ENCODE results near the gene LIFR.

LIFR gene

DNA sequence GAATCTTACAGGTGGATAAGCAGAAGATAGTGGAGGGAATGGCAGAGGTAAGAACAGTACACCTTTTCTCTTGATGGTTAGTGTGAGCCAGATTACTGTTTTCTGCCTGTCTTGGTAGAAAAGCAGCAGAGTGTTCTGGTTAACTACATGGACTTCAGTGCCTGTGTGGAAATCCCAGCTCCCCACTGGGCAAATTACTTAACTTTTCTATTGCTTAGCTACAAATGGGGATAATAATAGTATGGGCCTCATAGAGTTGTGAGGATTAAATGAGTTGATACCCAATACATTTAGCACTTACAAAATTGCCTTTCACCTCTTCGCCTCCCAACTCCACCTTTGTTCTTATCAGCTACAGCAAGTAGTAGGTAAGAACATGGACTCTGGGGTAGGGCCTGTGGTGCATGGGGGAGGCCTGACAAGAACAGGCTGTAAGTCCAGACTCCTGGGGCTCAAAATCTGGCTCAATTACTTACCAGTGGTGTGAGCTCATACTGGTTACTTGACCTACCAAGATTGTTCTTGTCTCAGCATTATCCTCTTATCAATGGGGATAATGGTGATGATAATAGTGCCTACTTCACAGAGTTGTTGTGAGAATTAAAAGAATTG is 125.1 kb downstream of the LIFR start:
- no peak for TF ChIP-seq TRIM28 (IDR thresholded peaks at IDR 0.05; ENCODE audit: borderline replicate concordance, low read length)
- TF ChIP-seq RBAK (tag by site-specific recombination; IDR thresholded peaks at IDR 0.05), result no peak
- TF ChIP-seq KLF16 (tag by site-specific recombination; IDR thresholded peaks at IDR 0.05), result no peak
- no peak for TF ChIP-seq ZNF639 (tag by site-specific recombination; IDR thresholded peaks at IDR 0.05)
- TF ChIP-seq ZNF654 (tag by site-specific recombination; IDR thresholded peaks at IDR 0.05; ENCODE audit: low read depth), result no peak
- no peak for TF ChIP-seq GLIS1 (tag by site-specific recombination; IDR thresholded peaks at IDR 0.05)
- CTCF ChIA-PET, result interaction anchor here (0.5 to 3.5 kb wide), 7 partner anchors 10 to 366 kb away, joined by 3 to 28 read pairs (median 3); no protein-coding TSS in a partner anchor
- Histone ChIP-seq H3K36me3 (ENCODE audit: control insufficient read depth in 2 of 2, insufficient read depth in 1 of 2, low read length in 2 of 2) (no peaks in the 10 kb centered on the region), H3K27ac (ENCODE audit: extremely low read depth, low read depth, low read length) (no peak overlapping the region), H3K9me3 (ENCODE audit: control insufficient read depth, insufficient read depth, low read depth, low read length) (no peaks in the 10 kb centered on the region), H3K4me3 (ENCODE audit: low read depth, low read length) (no peak overlapping the region), H3K4me1 (ENCODE audit: control insufficient read depth, insufficient read depth, low read length) (peaks cover 15% of the 10 kb centered on the region; the same call in 1 of the 2 replicates)
- POLR2A ChIA-PET, result no interaction called here

- POLR2A ChIA-PET, result interaction anchor here (1.5 kb wide), 1 partner anchor 14 kb away, joined by 3 read pairs; no protein-coding TSS in a partner anchor
- Histone ChIP-seq H3K4me3 (ENCODE audit: low read depth, low read length) (no peak overlapping the region), H3K4me1 (ENCODE audit: control insufficient read depth, insufficient read depth, low read length) (peaks cover 15% of the 10 kb centered on the region; the same call in 1 of the 2 replicates), H3K9me3 (ENCODE audit: control insufficient read depth, insufficient read depth, low read depth, low read length) (no peaks in the 10 kb centered on the region), H3K27ac (ENCODE audit: extremely low read depth, low read depth, low read length) (peak overlapping the region; percentile 29; the same call in 1 of the 2 replicates), H3K36me3 (ENCODE audit: control insufficient read depth in 2 of 2, insufficient read depth in 1 of 2, low read length in 2 of 2) (no peaks in the 10 kb centered on the region)
- CTCF ChIA-PET, result interaction anchor here (0.7 to 2.1 kb wide), 8 partner anchors 9 to 1014 kb away, joined by 3 to 14 read pairs (median 4); no protein-coding TSS in a partner anchor
- no peak for TF ChIP-seq EGR2 (tag by site-specific recombination; IDR thresholded peaks at IDR 0.05; ENCODE audit: low read depth)
- TF ChIP-seq ZBTB17 (tag by site-specific recombination; IDR thresholded peaks at IDR 0.05), result no peak
- TF ChIP-seq SCRT2 (tag by site-specific recombination; IDR thresholded peaks at IDR 0.05), result peak; percentile 98
- TF ChIP-seq ZNF2 (tag by site-specific recombination; IDR thresholded peaks at IDR 0.05), result no peak
- peak; percentile 43 for TF ChIP-seq ZNF335 (tag by site-specific recombination; conservative IDR thresholded peaks at IDR 0.05)
- no peak for TF ChIP-seq ZNF221 (tag by site-specific recombination; IDR thresholded peaks at IDR 0.05; ENCODE audit: borderline replicate concordance)
- TF ChIP-seq, protein P1, sequence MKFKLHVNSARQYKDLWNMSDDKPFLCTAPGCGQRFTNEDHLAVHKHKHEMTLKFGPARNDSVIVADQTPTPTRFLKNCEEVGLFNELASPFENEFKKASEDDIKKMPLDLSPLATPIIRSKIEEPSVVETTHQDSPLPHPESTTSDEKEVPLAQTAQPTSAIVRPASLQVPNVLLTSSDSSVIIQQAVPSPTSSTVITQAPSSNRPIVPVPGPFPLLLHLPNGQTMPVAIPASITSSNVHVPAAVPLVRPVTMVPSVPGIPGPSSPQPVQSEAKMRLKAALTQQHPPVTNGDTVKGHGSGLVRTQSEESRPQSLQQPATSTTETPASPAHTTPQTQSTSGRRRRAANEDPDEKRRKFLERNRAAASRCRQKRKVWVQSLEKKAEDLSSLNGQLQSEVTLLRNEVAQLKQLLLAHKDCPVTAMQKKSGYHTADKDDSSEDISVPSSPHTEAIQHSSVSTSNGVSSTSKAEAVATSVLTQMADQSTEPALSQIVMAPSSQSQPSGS (tag by site-specific recombination; IDR thresholded peaks at IDR 0.05; ENCODE audit: low read depth), result peak; percentile 65
- TF ChIP-seq ZNF621 (tag by site-specific recombination; IDR thresholded peaks at IDR 0.05), result no peak
- TF ChIP-seq ZNF132 (tag by site-specific recombination; IDR thresholded peaks at IDR 0.05; ENCODE audit: borderline replicate concordance), result no peak
- TF ChIP-seq ZNF837 (tag by site-specific recombination; IDR thresholded peaks at IDR 0.05), result no peak
- no peak for TF ChIP-seq ZNF23 (tag by site-specific recombination; IDR thresholded peaks at IDR 0.05; ENCODE audit: borderline replicate concordance)
- TF ChIP-seq ZNF366 (tag by site-specific recombination; conservative IDR thresholded peaks at IDR 0.05), result 0 out of 2 replicates have a peak, but pooled peaks have one; percentile 31
- TF ChIP-seq ZNF610 (tag by site-specific recombination; IDR thresholded peaks at IDR 0.05; ENCODE audit: borderline replicate concordance), result no peak
- TF ChIP-seq GLIS1 (tag by site-specific recombination; IDR thresholded peaks at IDR 0.05), result peak; percentile 22; the same call in 1 of the 2 replicates
- 0 out of 2 replicates have a peak, but pooled peaks have one; percentile 52 for TF ChIP-seq ZNF362 (tag by site-specific recombination; IDR thresholded peaks at IDR 0.05)
- TF ChIP-seq ZNF664 (tag by site-specific recombination; IDR thresholded peaks at IDR 0.05), result peak; percentile 78
- 0 out of 2 replicates have a peak, but pooled peaks have one; percentile 10 for TF ChIP-seq ZNF629 (tag by site-specific recombination; IDR thresholded peaks at IDR 0.05)
- TF ChIP-seq ZNF239 (tag by site-specific recombination; IDR thresholded peaks at IDR 0.05), result no peak
- TF ChIP-seq ZNF639 (tag by site-specific recombination; IDR thresholded peaks at IDR 0.05), result no peak
- TF ChIP-seq ZXDB (tag by site-specific recombination; IDR thresholded peaks at IDR 0.05), result no peak
- TF ChIP-seq ZNF202 (tag by site-specific recombination; IDR thresholded peaks at IDR 0.05; ENCODE audit: borderline replicate concordance), result no peak
- peak; percentile 57; the same call in 1 of the 2 replicates for TF ChIP-seq SCRT1 (tag by site-specific recombination; IDR thresholded peaks at IDR 0.05; ENCODE audit: borderline replicate concordance)
- TF ChIP-seq ZNF214 (tag by site-specific recombination; IDR thresholded peaks at IDR 0.05; ENCODE audit: borderline replicate concordance), result peak; percentile 84
- no peak for TF ChIP-seq ZNF777 (tag by site-specific recombination; IDR thresholded peaks at IDR 0.05; ENCODE audit: borderline replicate concordance)
Observed at GRCh38 chr5:38426986-38427950, 129.2 kb downstream of the LIFR start.
